NCI-H1694 (cell line): ENCODE results near the gene MSH5.

Experiments
- DNase-seq: peaks from one replicate; lab custom pipeline; 2025; lab: John Stamatoyannopoulos, UW

MSH5 gene

GRCh38 chr6:31713465-31713864 is 26.3 kb upstream of the MSH5 start:
- no peak for DNase-seq

- DNase-seq, result no peak
These were observed 25.7 kb upstream of the MSH5 start for GRCh38 chr6:31713991-31714684.

GRCh38 chr6:31715022-31715958 is 24.5 kb upstream of the MSH5 start, which contains the start of gene LY6G6D:
TSS of gene LY6G6D (plus strand) at chr6:31715348. CDS start at chr6:31715356, 8 bp downstream.
- no peak for DNase-seq

DNA sequence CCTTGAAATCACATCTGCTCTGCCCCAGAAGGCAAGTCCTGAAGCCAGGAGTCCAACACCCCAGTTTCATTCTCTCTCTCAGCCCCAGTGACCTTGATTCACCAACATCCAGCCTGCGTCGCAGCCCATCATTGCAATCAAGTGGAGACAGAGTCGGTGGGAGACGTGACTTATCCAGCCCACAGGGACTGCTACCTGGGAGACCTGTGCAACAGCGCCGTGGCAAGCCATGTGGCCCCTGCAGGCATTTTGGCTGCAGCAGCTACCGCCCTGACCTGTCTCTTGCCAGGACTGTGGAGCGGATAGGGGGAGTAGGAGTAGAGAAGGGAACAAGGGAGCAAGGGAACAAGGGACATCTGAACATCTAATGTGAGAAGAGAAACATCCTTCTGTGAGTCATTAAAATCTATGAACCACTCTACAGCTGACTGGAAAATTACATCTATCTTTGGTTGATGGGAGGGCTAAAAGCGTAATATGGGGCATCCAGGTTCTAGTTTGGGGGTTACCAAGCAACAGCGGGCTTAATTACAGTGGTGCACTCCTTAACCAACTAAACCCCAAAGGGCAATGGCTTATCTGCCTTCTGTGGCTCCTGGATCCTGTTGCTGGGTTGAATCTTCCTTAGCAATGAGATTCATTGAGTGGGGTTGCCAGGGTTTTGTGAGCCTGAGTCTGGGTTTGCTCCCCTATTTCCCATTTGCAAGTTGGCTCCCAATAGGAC is 22.1 kb upstream of the MSH5 start:
- DNase-seq, result no peak

GRCh38 chr6:31718265-31718664 is 21.5 kb upstream of the MSH5 start:
- DNase-seq, result no peak

- no peak for DNase-seq
These were observed 20.8 kb upstream of the MSH5 start for GRCh38 chr6:31719001-31719400.

GRCh38 chr6:31720196-31720770 is 19.5 kb upstream of the MSH5 start:
- DNase-seq, result no peak

DNA sequence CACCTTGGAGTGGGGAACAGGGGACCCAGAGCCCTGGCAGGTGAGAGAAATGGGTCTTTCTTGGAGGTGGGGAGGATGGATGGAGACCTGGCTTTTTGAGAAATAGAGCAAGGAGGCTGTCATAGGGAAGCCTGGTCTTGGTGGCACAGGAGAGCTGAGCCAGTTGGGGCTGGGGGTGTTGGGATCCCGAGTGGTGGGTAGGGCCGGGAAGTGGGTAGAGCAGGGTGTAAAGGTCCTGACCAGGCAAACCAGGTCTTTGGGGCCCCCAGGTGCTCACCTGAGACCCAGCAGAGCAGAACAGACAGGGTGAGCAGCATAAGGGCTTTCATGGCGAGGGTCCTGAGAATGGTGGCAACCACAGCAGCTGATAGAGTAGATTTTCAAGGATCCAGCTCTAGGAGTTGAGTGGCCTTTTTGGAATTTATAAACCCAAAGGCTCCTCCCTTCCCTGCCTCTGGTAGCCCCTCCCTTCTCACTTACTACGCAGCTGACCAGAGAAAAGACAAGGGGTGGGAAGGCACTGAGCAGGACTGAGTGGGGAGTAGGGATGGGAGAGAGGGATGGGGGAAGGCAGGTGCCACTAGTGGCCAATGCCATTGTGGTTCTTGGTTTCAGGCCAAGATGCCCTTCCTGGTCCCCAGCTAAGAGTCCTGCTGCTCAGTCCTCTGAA is 18.3 kb upstream of the MSH5 start, which contains the start of gene LY6G6C:
Gene LY6G6C (minus strand): TSS at position 396 of the 670 bp plus-strand sequence. CDS start 67 bp downstream, at position 329.
- DNase-seq, result no peak

- no peak for DNase-seq
These were observed 17.6 kb upstream of the MSH5 start for GRCh38 chr6:31722173-31722572.

DNA sequence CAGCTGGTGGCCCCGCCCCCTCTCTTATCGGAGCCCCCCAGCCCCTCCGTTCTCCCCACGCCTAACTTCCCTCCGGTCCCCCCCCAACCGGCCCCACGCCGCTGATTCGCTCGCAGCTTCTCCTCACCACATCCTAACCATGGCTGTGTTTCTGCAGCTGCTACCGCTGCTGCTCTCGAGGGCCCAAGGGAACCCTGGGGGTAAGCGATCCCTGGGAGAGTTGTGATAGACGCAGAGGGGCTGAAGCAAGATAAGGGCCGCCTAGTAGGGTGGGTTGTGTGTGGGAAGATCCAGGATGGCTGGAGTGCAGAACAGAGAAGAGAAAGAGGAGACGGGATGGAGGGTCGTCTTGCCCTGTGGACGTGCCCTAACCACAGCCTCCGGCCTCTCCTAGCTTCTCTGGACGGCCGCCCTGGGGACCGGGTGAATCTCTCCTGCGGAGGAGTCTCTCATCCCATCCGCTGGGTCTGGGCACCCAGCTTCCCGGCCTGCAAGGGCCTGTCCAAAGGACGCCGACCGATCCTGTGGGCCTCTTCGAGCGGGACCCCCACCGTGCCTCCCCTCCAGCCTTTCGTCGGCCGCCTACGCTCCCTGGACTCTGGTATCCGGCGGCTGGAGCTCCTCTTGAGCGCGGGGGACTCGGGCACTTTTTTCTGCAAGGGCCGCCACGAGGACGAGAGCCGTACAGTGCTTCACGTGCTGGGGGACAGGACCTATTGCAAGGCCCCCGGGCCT is 16.4 kb upstream of the MSH5 start, which contains the start of gene MPIG6B:
Gene MPIG6B (plus strand): TSS at position 129 of the 735 bp plus-strand sequence. CDS start 11 bp downstream, at position 140.
- no peak for DNase-seq

DNA sequence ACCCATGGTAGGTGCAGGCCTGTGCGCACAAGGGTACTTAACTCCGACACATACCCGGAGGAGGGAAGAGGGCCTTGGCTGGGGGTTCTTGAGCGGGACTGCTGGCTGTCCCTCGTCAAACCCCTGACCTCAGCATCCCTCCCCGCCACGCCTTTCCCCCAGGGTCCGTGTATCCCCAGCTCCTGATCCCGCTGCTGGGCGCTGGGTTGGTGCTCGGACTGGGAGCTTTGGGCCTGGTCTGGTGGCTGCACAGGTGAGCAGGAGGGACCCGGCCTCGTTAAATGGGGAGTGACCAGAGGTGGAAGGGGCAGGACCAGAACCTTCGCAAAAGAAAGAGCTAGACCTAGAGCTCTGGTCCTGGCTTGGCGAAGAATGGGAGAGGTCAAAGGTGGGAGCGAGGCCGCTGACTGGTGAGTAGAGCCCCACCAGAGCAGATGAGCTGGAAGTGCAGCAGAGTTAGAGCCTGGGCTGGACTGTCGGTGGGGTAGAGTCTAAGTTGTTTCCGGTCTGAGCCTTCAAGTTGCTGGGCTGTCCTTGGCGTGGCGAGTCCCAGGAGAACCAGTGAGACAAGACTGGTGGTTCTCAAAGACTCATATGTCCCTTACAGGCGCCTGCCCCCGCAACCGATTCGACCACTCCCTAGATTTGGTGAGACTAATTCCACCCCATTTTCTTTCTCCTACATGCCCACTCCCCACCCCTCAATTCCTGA is 15.7 kb upstream of the MSH5 start:
- no peak for DNase-seq

GRCh38 chr6:31725502-31726350 is 14.1 kb upstream of the MSH5 start:
- no peak for DNase-seq

DNA sequence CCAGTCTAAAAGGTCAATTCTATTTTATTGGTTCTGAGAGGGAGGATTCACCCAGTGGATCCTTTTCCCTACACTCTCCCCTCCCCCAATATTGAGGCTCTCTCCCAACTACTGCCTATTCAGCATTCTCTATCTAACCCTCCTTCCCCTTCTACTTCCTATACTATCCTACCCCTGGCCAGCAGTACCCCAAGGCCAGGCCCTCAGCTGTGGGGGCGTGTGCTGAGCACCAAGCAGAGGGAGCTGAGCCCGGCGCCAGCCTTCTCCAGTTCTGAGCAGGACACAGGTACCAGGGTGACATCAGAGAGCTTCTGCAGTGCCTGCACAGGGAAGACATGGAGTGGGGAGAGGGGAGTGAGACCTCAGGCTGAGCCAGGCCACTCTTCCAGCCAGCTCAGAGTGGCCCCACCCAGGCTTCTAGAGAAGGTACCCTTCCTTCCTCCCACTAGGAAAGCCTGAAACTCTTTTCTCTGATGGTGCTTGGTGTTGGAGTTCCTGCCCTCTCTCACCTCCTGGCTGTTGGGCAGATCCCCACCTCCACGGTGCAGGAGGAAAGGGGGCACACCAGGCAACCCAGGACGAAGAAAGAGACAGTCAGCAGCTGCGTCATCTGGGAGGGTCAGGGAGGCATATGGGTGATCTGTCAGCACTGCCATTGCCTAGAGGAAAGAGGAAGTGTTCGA is 12.6 kb upstream of the MSH5 start:
- DNase-seq, result no peak

DNA sequence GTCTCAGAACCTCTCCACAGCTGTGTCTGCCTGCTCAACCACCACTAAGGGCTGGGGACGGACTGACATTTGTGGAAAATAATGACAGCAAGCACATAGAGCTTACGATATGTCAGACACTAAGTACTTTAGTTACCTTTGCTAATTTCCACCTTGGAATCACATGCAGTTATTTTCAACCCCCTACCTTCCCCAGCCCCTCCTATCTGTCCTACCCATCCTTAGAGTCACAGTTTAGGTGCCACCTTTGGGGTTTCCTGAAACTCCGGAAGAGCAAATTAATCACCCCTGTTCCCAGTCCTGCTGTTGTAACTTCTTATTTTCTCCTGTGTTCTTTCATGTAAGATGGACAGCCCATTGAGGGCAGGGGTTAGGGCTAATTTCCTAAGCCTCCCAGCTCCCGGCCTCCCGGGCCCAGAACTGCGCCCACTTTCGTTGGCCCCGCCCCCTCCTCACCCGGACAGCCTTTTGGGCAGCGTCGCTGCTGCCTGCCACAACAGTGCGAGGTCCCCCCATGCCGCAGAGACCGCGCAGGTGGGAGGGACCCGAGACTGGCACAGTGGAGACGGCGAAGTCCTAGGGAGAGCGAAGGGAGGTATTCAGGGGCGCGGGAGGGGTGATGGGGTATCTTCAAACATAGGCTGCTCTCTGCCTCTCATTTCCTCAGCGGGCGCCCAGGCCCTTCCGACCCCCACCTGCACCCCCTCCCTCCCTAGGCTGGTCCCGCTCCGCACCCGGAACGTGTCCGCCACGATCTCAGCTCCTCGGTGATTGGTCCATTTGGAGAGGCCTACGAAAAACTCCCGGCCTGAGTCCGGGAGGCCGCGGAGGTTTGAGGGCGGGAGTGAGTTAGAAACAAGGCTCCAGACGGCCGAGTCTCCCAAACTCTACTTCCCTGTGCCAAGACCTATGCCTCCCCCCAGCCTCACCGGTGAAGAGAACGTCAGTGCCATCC is 11.8 kb upstream of the MSH5 start:
- no peak for DNase-seq

- DNase-seq, result no peak
These were observed 10.9 kb upstream of the MSH5 start, which contains the start of gene DDAH2 for GRCh38 chr6:31728767-31729514. TSS of gene DDAH2 (minus strand) at chr6:31729299. CDS start at chr6:31729161, 138 bp downstream.

DNA sequence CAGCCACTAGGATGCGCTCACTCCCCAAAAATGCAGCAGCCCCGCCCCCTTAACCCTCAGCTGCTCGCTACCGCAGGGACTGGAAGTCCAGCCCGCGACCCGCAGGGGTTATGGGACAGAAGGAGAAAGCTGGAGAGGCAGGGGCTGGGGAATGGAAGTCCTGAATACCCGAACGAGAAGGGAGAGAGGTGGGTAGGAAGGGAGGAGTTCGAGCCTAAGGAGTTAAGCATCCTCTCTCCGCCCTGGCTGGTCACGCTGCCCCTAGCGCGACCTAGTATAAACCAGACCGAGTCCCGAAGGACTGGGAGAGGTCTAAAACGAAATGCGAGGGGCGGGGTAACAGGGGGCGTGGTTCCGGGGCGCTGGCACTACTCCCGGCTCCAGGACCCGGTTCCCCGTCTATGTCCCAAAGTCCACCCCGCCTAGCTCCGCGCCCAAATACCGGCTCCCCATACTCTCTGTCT is 10.3 kb upstream of the MSH5 start:
- peak; percentile 50 for DNase-seq
